ENCODE data around the gene L3MBTL4.

GRCh38 chr18:6327895-6328620 is 86.7 kb downstream of the L3MBTL4 start:
- TF ChIP-seq CTCF (IDR thresholded peaks at IDR 0.05) (no peak), POLR2A (IDR thresholded peaks at IDR 0.05) (no peak)
